ENCODE measurements around the gene THSD7A. TPM values are rescaled to one million over a fixed set of nuclear protein-coding genes. Genes with fewer than 3 reads are reported as not detected.
A peak's percentile ranks its signal among the peaks of the same experiment; 100 is the strongest.

THSD7A gene
- total and polyA plus RNA-seq, 2 of the 13 experiments (the other 11 are each of a cell fraction or from before 2014, with no cell fraction given): 0.01 to 0.07 TPM

GRCh38 chr7:11427686-11428273 is 404.2 kb downstream of the THSD7A start:
- peak; percentile 27 for DNase-seq (ENCODE audit: low spot score)
- TF ChIP-seq SMC3 (IDR thresholded peaks at IDR 0.05; ENCODE audit: low read length) (0 out of 2 replicates have a peak, but pooled peaks have one; percentile 22), ZNF44 (CRISPR knock-in tag; IDR thresholded peaks at IDR 0.05) (no peak), MLX (CRISPR knock-in tag; IDR thresholded peaks at IDR 0.05) (no peak), CTCF (CRISPR knock-in tag; IDR thresholded peaks at IDR 0.05) (peak; percentile 64), STAG1 (CRISPR knock-in tag; IDR thresholded peaks at IDR 0.05) (peak; percentile 75)
- H3K9ac ChIP-seq (ENCODE audit: insufficient read depth, low read depth, low read length): no peak overlapping the region
- H3K9me3 ChIP-seq (ENCODE audit: low read length): no peaks in the 10 kb centered on the region
- no peaks in the 10 kb centered on the region for H4K20me1 ChIP-seq (ENCODE audit: insufficient read depth, low read length)
- ChIA-PET CTCF (ENCODE audit: low intra/inter-chr PET ratio, low total read pairs) (no interaction called here), POLR2A (no interaction called here)
- 0% methylated on average over 1 of the region's 1 CpG for WGBS (ENCODE audit: low lambda C conversion rate)
- ATAC-seq: peak; percentile 53; the same call in 2 of the 3 replicates
- H2AFZ ChIP-seq (ENCODE audit: low read length): no peak overlapping the region
- no peak overlapping the region for H3K4me2 ChIP-seq (ENCODE audit: low read depth, low read length)
- in situ Hi-C loops (cut with HindIII; ENCODE audit: extremely low pct_ligation_motif_present, low pct_unique_long_range_greater_than_20kb): loop anchor here (25.0 kb wide), 1 partner anchor 1060 kb away; no protein-coding TSS in a partner anchor
- H3K4me1 ChIP-seq (ENCODE audit: insufficient read depth, low read length): no peaks in the 10 kb centered on the region
- FAIRE-seq: peak; percentile 72
- H3K27me3 ChIP-seq (ENCODE audit: control insufficient read depth in 1 of 2, insufficient read depth in 2 of 2, low read length in 2 of 2): no peaks in the 10 kb centered on the region
- no TSS peak for BruUV-seq (replicated peaks)
- H3K36me3 ChIP-seq (replicated peaks in 1 of 2; ENCODE audit: control insufficient read depth in 1 of 2, insufficient read depth in 2 of 2, low read length in 2 of 2): no peaks in the 10 kb centered on the region
- no peak overlapping the region for H3K27ac ChIP-seq (ENCODE audit: extremely low read length, insufficient read depth, low read length)
- intact Hi-C loops (cut with micrococcal nuclease; ENCODE audit: unreplicated experiment): loop anchor here (1.0 to 10.0 kb wide), 5 partner anchors 187 to 1063 kb away; no protein-coding TSS in a partner anchor
- no peak overlapping the region for H3K4me3 ChIP-seq (replicated peaks in 1 of 3; ENCODE audit: insufficient read depth in 1 of 3, low read depth in 2 of 3, low read length in 3 of 3)
- no peaks in the 10 kb centered on the region for H3K79me2 ChIP-seq (ENCODE audit: insufficient read depth, low read length)

GRCh38 chr7:11424006-11424405 is 408.0 kb downstream of the THSD7A start:
- in situ Hi-C loops (cut with HindIII; ENCODE audit: extremely low pct_ligation_motif_present, low pct_unique_long_range_greater_than_20kb): no loop called here
- Histone ChIP-seq H3K9me3 (ENCODE audit: low read length) (peaks cover 16% of the 10 kb centered on the region), H4K20me1 (ENCODE audit: insufficient read depth, low read length) (no peaks in the 10 kb centered on the region), H3K4me2 (ENCODE audit: low read depth, low read length) (no peak overlapping the region), H3K79me2 (ENCODE audit: insufficient read depth, low read length) (no peaks in the 10 kb centered on the region), H3K4me3 (replicated peaks in 1 of 3; ENCODE audit: insufficient read depth in 1 of 3, low read depth in 2 of 3, low read length in 3 of 3) (no peak overlapping the region), H3K27ac (ENCODE audit: extremely low read length, insufficient read depth, low read length) (no peak overlapping the region), H2AFZ (ENCODE audit: low read length) (no peak overlapping the region), H3K36me3 (replicated peaks in 1 of 2; ENCODE audit: control insufficient read depth in 1 of 2, insufficient read depth in 2 of 2, low read length in 2 of 2) (no peaks in the 10 kb centered on the region), H3K9ac (ENCODE audit: insufficient read depth, low read depth, low read length) (no peak overlapping the region), H3K4me1 (ENCODE audit: insufficient read depth, low read length) (no peaks in the 10 kb centered on the region), H3K27me3 (ENCODE audit: control insufficient read depth in 1 of 2, insufficient read depth in 2 of 2, low read length in 2 of 2) (no peaks in the 10 kb centered on the region)
- DNase-seq (ENCODE audit: low spot score): no peak
- ATAC-seq: no peak
- intact Hi-C loops (cut with micrococcal nuclease; ENCODE audit: unreplicated experiment): loop anchor here (10.0 kb wide), 1 partner anchor 641 kb away; no protein-coding TSS in a partner anchor
- 25% methylated on average over 2 of the region's 2 CpGs for WGBS (ENCODE audit: low lambda C conversion rate)
- ChIA-PET CTCF (ENCODE audit: low intra/inter-chr PET ratio, low total read pairs) (no interaction called here), POLR2A (no interaction called here)
- BruUV-seq (replicated peaks): no TSS peak
- no peak for FAIRE-seq
- no peak for TF ChIP-seq NFIC (IDR thresholded peaks at IDR 0.05; ENCODE audit: low read length)
- TF ChIP-seq ZNF784 (CRISPR knock-in tag; IDR thresholded peaks at IDR 0.05; ENCODE audit: borderline replicate concordance): no peak
- no peak for TF ChIP-seq GATAD2A (CRISPR knock-in tag; IDR thresholded peaks at IDR 0.05)
- TF ChIP-seq AKAP8 (CRISPR knock-in tag; IDR thresholded peaks at IDR 0.05): no peak
- no peak for TF ChIP-seq HNF1A (IDR thresholded peaks at IDR 0.05; ENCODE audit: low read depth)
- no peak for TF ChIP-seq HNF1A (CRISPR knock-in tag; IDR thresholded peaks at IDR 0.05; ENCODE audit: borderline replicate concordance)
